Caki2 (cell line): ENCODE results near the gene NRG3. TPM values are rescaled to one million over a fixed set of nuclear protein-coding genes. Genes with fewer than 3 reads are reported as not detected.
A peak's percentile ranks its signal among the peaks of the same experiment; 100 is the strongest.
"Not testable (repeated sequence)": the region's sequence is repeated elsewhere in the genome, so short reads cannot be mapped to it uniquely, and the experiment has no call there.

Experiments used
- DNase-seq: peaks from one replicate; pipeline ENCODE4 v3.0.0-alpha.2; 2015; ENCODE audit warnings: low read depth
- in situ Hi-C: cut with HindIII; loops from 2 replicates; pipeline ENCODE4 v1.10.0; 2016; ENCODE audit warnings: low sequenced_read_pairs, low pct_unique_long_range_greater_than_20kb, mixed read lengths
- total RNA-seq: library from RNA; depleted of rRNA; stranded (reverse); fragments of >200 nt; shearing (Covaris generic); gene quantifications from 2 replicates; pipeline ENCODE4 v1.2.3, GENCODE V29; 2014; ENCODE audit warnings: low replicate concordance

NRG3 gene
- total RNA-seq, 1 experiment from 2014 or later, result 0.95 TPM

DNA sequence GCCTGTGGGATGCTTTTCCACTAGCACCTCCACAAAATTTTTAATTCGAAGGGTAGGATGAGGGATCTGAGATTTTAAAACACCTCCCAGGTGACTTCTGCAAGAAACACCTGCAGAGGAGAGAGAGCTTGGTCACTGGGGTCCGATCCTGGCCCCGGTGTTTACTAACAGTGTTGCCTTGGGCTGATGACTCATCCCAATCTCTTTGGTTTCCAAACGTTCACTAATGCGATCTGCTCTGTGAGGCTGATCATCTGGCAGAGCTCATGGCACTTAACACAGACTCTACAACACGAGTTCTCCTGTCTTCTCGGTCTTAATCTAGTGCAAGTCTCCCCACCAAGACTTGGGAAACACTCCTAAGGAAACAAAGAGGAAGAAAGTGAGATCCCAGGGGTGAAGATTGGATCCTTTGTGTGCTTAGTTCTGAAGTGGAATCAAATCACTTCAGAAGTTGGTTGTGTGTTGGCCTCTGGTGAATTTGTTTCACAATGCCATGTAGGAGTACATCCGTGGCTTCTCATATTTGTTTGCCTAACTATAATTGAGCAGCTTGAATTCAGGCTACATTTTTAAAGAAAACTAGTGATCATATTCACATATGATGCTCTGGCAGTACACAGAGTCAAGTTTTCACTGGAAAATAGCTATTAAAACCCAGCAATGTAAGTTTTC lies 407.9 kb downstream of the NRG3 start:
- no peak for DNase-seq
- in situ Hi-C loops, result no loop called here

DNA sequence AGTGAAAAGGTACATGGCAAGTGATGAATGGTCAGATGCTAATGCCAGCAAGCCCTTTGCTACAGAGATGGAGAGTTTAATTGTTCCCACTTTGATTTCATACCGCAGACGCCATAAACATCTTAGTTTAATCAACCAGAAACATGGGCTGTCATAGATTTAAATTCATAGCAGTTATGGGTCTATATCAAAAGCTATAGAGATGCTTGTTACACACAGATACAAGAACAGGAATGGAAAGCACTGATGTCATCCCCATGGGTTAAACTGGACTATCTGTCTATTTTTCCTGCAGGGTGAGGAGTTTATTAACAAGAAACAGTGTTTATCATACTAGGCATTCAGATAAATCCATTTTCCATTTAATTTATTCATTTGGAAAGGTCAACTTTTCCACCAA lies 409.2 kb downstream of the NRG3 start:
- in situ Hi-C loops, result no loop called here
- no peak for DNase-seq

DNA sequence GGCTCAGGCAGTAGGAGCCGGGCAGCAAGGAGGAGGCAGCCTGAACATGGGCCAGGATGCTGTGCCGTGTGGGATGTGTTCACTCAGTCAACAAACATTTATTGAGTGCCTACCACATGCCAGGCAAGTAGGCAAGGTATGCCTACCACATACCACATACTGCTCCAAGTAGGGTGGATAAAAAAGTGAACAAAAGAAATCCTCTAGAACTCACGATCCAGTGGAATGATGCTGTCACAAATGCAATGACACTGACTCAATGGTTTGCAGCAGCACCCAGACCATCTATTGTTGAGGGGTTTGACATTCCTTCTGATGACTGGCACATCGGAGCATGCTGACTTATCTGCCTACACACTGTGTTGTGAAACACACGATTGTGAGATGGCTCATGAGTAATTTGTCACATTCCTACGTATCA lies 413.5 kb downstream of the NRG3 start:
- in situ Hi-C loops, result no loop called here

DNA sequence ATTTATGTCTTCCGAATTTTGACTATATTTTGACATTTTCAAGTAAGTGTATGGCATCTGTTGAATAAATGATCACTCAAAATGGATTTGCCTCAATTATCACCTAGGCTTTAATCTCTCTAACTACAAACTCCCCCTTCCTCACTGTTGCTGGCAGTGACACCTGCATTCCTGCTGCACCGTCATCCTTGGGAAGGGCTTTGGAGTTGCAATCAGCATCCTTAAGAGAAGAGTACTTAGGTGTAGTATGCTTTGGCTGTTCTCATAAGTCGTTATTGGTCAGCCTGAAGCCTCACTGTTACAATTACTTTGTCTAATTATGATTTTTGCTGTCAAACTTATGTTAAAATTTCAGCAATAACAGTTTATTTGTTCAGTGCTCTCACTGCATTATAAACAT lies 415.0 kb downstream of the NRG3 start:
- DNase-seq, result no peak

More for the DNA sequence above, 413.5 kb downstream of the NRG3 start:
- DNase-seq, result peak; percentile 65

DNA sequence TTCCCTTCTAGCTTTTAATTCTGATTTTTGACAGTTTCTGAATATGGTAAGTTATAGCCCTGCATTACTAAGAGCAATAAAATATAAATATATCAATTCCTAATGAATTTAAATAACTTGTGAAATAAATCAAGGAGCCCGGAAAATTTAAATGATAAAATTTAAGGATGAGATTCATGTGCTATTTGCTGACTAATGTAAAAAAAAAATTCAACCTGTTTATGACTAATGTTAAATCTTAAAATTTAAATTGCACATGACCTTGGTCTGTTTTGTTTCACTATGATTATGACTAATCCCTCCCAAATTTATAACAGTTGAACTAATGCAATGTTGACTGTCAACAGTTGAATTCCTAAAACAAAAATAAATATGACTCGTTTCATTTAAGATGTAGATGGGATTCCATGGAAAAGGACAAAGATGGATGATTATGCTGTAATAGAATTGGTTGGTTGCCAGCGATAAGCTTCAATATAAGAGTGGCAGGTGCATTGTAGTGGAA lies 419.9 kb downstream of the NRG3 start:
- in situ Hi-C loops, result no loop called here
- no peak for DNase-seq

More for the DNA sequence above, 415.0 kb downstream of the NRG3 start:
- in situ Hi-C loops, result no loop called here

DNA sequence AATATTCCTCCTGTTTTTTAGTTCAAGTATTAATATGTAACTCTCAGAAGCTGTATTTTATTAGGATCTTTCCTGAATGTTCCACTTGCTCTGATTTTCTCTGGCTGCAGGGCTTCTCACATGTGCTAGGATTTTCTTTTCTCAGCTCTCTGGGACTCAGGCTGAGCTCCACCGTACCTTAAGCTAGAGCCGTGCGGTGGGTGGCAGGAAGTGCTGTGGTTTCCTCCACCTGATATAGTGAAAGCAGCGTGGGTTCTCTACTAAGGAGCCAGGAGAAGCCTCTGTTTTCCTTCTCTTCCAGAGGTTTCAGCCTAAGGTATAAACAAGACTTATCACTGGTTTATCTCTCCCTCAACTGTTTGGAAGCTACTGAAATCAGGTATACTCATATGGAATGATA lies 433.6 kb downstream of the NRG3 start:
- no peak for DNase-seq
- in situ Hi-C loops, result no loop called here

DNA sequence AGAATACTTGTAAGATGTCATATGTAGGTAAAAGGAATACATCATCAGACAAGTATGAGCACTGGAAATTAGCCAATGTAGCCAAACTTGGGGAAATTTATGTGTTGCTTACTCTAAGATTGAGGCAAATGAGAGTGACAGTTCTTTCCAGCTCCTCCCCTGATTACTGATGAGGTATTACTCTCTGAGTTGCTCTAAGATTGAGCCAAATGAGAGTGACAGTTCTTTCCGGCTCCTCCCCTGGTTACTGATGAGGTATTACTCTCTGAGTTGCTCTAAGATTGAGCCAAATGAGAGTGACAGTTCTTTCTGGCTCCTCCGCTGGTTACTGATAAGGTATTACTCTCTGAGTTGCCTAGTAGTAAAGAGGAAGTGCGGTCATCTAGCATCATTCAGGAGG lies 435.8 kb downstream of the NRG3 start:
- peak; percentile 26 for DNase-seq
- in situ Hi-C loops, result no loop called here

DNA sequence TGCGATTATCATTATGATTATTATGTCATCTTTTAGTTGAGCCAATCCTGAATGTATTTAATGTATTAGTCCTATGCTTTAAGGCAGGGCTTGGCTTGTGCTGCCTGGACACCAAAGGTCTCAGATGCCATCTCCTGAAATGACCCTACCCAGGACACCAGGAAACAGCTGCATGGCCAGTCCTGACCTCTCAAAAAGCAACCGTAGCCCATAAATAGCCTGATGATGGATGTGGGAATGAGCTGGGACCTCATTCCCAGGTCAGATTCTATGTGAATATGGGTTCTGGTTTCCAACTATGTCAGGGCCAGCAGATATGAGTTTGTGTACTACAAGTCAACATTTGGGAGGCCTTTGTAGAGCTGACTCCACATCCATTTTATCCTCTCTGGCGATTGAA lies 438.4 kb downstream of the NRG3 start:
- in situ Hi-C loops, result no loop called here
- DNase-seq, result no peak

DNA sequence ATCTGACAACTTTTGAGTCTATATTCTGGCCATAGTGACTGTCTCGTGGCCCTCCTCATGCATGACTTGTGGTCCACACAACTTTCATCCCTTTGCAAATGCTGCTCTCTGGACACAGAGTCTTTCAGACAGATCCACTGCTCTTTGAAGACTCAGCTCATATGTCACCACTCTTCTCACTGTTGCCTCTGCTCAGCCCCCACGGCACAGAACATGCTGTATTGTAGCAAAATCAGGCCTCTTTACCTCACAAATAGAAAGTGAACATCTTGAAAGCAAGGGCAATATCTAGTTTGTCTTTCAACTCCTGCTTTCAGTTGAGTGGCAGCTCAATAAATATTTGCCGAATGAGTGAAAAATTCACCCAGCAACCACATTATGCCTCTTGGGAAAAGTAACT lies 443.5 kb downstream of the NRG3 start:
- no peak for DNase-seq
- in situ Hi-C loops, result no loop called here

DNA sequence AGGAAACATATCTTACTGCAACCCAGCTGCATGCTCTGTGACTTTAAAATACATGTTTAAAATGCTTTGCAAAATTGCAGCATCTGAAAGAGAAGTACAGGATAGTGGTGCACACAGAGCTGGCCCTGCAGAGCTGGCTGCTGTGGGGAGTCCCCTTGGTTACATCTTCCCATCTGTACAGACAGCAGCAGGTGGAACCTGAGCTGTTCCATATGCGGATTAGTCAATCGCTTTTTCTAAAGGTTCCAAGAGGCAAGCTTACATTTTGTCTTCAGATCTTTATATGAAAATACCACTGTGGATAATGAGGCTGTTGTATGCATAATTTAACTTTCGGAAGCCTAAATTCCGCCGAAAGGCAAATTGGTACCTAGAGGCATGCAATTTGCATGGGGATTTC lies 444.1 kb downstream of the NRG3 start:
- in situ Hi-C loops, result no loop called here

DNA sequence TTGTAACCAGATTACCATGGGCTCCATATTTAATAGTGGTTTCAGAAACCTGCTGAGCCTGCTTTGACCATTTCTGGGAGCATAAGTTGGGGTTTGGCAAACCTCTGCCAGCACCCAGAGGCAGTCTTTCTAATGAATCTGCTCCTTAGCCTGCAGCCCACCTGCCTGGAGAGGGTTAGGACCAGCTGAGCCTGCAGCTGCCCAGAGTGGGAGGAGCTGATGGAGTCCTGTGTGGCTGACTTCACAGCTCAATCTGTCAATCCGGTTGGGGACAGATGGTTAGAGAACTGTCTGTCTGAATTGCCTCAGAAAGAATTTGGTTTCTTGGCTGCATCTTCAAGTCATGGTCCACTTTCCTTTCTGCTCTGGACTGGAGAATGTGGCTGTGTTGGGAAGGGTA lies 444.6 kb downstream of the NRG3 start:
- no peak for DNase-seq
- in situ Hi-C loops, result no loop called here

More for the DNA sequence above, 444.1 kb downstream of the NRG3 start:
- DNase-seq, result no peak

DNA sequence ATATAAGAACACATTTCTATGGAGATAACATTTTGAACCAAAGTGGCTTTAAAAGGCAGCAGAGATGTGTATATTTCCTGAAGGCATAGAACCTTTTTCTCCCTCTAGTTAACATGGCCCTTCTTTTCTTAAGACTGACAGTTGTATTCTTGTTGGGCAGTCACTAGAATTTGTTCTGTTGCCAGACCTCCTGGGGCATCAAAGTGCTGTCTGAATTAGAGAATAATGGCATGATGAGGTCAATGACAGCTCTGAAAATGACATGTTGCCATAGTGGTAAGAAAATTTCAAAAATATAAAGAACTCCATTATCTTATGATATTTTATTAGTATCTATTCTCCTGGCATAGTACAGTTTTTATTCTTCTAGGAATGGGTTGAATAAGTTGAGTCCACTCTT lies 446.7 kb downstream of the NRG3 start:
- in situ Hi-C loops, result no loop called here
- DNase-seq, result no peak

DNA sequence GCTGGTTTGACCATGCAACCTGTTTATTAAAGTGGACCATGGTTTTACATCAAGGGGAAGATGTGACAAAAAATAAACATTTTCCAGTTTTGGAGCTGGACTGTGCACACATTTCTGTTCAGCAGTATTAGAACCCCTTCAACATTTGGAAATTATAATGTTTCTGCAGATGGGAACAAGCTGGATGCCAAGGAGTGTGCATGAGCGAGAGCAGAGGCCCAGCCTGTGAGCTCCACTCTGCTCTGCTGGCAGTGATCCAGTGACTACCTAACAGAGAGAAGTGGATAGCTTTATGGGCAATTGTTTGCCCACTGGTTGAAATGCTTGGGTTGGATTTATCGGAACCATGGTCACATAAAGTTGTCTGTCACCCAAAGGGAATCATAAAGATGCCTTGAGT lies 456.7 kb downstream of the NRG3 start:
- in situ Hi-C loops, result no loop called here
- no peak for DNase-seq

DNA sequence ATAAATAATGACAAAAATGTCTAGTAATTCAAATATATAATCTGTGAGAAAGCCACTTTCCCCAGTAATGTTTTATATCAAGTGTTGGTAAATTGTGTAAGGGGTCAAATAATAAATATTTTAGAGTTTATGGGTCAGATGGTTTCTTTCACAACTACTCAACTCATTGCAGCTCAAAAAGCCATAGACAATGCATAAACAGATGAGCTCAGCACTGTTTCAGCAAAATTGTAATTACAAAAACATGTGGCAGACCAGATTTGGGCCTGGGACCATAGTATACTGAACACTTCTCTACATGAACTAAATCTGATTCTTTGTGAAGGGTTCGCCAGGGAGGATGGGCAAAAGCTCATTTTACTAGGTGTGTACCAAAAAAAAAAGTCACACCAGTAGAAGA lies 460.8 kb downstream of the NRG3 start:
- in situ Hi-C loops, result no loop called here
- DNase-seq, result no peak

DNA sequence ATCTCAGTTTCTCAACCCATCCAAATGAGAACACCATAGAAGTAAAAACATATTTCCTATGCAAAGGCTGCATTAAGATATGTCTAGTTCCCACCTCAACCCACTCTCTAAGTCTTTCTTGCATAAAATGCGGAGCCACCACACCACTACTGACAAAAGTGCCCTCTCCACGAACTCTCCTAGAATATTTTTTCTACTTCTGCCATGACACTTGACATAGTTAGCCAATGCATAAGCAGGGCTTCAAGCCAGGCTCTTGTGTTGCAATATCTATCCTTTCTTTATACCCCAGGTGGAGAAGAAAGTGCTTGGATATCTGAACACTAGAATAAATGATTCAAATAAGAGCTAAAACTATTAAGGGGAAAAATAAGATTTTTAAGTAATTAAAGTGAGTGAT lies 465.2 kb downstream of the NRG3 start:
- in situ Hi-C loops, result no loop called here
- no peak for DNase-seq

DNA sequence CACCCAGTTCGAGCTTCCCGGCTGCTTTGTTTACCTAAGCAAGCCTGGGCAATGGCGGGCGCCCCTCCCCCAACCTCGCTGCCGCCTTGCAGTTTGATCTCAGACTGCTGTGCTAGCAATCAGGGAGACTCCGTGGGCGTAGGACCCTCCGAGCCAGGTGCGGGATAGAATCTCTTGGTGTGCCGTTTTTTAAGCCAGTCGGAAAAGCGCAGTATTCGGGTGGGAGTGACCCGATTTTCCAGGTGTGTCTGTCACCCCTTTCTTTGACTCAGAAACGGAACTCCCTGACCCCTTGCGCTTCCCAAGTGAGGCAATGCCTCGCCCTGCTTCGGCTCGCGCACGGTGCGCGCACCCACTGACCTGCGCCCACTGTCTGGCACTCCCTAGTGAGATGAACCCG lies 474.6 kb downstream of the NRG3 start:
- in situ Hi-C loops, result not testable (repeated sequence)

DNA sequence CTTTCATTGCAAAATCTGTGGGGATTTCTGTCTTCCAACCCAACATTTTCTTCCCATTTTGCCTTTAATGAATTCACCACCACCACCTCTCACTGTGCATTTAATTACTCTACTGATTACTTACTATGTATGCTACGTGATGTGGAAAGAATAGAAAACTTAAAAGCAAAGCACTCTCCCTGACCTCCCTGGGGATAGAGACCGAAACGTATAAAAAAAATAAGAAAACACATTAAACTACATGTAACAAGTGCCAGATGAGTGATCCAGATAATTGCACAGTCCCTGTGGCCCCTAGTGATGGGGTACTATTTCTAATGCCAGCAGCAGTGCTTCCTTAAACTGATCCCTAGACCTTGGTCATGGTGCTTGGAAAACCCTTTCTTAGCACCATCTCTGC lies 478.4 kb downstream of the NRG3 start:
- in situ Hi-C loops, result no loop called here
- no peak for DNase-seq

More for the DNA sequence above, 474.6 kb downstream of the NRG3 start:
- not testable (repeated sequence) for DNase-seq

DNA sequence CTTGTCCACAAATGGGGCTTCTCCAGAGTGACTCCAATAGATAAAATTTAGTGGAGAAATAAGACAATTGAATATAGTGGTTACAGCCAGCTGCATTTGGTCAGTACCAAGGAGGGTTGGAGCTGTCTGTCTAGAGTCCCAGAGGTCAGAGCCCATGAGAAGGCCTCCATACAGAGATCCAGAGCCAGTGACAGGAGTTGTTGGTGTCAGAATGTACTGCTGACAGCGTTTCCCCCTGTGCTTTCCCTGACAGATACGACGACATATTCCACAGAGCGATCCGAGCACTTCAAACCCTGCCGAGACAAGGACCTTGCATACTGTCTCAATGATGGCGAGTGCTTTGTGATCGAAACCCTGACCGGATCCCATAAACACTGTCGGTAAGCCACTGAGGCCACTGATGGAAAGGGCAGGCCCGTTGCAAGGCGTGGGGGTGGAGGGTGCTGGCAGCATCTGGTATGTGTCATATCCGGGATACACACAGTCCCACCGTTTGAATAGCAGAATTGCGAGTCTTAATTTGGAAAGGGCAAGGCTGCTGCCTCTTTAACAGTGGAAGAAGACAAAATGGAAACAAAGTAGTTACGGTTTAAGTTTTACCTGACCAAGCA lies 483.6 kb downstream of the NRG3 start:
- DNase-seq, result no peak
- in situ Hi-C loops, result no loop called here

DNA sequence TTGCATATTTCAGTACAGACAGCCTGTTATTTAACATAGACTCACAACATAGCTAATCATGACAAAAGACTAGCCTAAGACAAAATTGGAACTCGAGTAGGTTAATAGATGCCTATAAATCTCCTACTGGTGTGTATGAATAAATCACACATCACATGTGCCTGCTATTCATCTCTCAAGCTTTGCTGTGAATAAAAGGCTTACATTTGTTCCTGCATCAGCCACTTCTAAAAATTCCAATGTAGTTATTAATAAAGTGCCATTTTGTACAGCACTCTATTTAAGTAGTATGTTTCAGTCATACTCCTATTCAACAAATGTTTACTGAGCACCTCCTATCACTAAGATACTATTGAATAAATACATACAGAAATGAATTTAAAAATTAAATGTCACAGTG lies 486.3 kb downstream of the NRG3 start:
- DNase-seq, result no peak
- in situ Hi-C loops, result no loop called here

DNA sequence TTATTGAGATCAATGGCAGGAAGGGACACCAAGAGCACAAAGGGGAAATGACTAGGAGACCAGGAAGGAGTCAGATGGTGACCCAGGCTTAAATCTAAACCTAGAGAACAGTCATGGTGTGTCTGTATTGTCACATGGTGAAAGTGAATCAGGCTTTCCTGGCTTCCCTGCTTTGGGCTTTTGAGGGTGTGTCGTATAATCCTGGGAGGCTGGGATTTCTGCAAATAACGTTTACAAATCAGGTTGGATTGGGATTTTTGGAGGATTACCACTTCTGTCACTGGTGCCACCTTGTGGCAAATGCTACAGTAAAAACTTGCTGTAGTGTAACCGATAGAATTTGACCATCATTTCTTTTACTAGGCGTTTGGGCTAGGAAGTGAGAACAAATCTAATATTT lies 502.6 kb downstream of the NRG3 start:
- in situ Hi-C loops, result no loop called here
- no peak for DNase-seq
